ENCODE results near the gene PLOD2.

Gene PLOD2

DNA sequence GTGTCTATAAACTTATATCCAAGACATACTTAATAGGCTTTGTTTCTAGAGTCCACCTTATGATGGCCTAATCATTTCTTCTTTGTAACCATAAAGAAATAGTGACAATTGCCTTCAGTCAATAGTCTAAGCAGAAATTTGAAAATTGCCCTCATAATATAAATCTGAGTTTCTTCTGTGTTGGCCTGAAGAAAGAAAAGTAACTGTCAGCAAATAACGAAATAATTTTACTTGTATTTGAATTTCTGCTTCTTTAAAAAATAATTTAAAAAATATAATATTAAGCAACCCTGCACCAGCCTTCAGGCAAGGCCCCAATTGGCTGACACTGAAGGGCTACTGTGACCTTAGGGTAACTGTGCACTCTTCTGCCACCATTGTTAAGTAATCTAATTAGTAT lies 113.5 kb downstream of the PLOD2 start:
- no peak for DNase-seq

- DNase-seq: no peak
Observed at GRCh38 chr3:146044046-146044445, 116.9 kb downstream of the PLOD2 start.

GRCh38 chr3:146040630-146041029 lies 120.4 kb downstream of the PLOD2 start:
- no peak for DNase-seq

GRCh38 chr3:146037697-146038096 lies 123.3 kb downstream of the PLOD2 start:
- DNase-seq: no peak

- no peak for DNase-seq
Observed at GRCh38 chr3:146036281-146036680, 124.7 kb downstream of the PLOD2 start.

GRCh38 chr3:146035366-146035765 lies 125.6 kb downstream of the PLOD2 start:
- no peak for DNase-seq

- no peak for DNase-seq
Observed at GRCh38 chr3:146033950-146034349, 127.0 kb downstream of the PLOD2 start.

DNA sequence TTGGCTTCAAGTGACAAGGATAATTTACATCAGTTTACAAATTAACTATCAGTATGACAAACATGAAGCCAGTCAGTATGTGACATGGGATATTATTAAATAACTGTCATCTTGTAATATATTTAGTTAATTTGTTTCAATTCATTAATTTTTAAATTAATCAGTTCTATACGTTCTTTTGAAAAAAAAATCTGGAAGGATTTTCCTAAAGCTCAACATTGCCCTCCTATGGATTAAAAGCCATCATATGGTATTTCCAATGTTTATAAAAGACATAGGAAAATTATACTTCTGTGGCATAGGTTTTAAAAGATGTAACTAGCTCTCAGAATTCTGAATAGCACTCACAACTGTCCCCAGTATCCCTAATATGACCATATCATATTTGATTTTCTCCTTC lies 134.4 kb downstream of the PLOD2 start:
- no peak for DNase-seq

- no peak for DNase-seq
Observed at GRCh38 chr3:146024260-146024659, 136.7 kb downstream of the PLOD2 start.

DNA sequence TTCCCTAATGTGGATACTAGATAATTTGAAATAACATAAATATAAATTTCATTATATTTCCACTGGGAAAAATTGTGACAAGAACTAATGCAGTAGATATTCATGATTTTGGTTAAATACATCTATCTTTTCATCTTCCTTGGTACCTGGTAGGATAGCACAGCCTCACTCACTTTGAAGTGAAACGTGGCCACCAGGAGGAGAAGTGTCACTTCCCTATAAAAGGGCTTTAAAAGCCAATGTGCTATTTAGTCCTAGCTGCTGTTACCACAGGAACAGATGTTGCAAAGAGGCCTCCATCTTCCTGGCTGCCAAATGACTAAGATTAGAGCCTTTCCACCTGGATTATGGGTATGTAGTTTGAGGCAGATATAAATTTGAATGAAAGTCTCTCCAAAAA lies 140.0 kb downstream of the PLOD2 start:
- DNase-seq: no peak

DNA sequence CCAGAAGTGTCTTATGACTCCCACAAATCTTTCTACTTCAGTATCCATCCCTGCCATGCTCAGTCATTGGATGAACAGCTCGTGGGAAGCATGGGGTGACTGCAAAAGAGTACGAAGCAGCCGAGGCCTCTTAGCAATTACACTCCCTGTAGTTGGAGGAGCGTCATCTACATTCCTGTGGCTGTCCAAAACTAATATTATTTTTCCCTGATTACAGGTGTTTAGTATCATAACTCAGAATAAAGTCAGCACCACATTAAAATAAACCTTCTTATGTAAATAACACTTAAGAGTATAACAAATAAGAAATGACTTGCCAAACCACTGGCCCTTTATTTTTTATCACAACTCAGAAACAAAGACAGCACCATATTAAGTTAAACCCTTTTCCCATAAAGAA lies 141.5 kb downstream of the PLOD2 start:
- DNase-seq: no peak

Measured in right kidney (tissue), 1 donor.